ENCODE results near the gene SHE. TPM values are rescaled to one million over a fixed set of nuclear protein-coding genes. Genes with fewer than 3 reads are reported as not detected.

The SHE gene
- total and polyA plus RNA-seq, 2 experiments from 2014 or later: 2.0 to 2.7 TPM

DNA sequence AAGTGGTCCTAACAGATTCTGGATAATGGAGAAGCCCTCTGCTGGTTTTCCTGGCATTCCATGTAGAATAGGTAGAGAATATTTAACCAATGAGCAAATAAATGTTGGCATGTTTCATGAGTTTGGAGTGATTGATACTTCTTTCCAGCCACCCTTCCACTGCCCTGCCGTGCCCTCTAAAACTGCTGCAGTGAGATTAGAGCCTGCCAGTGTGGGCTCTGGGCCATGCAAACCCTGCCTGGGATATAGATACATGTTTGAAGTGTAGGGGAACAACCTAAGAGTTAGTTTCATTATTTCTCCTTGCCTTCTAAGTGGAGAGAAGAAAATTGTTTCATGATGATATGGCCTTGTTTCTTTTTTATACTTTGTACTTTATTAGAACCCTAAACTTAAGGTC, 45.8 kb upstream of the SHE start:
- TF ChIP-seq, protein P1, sequence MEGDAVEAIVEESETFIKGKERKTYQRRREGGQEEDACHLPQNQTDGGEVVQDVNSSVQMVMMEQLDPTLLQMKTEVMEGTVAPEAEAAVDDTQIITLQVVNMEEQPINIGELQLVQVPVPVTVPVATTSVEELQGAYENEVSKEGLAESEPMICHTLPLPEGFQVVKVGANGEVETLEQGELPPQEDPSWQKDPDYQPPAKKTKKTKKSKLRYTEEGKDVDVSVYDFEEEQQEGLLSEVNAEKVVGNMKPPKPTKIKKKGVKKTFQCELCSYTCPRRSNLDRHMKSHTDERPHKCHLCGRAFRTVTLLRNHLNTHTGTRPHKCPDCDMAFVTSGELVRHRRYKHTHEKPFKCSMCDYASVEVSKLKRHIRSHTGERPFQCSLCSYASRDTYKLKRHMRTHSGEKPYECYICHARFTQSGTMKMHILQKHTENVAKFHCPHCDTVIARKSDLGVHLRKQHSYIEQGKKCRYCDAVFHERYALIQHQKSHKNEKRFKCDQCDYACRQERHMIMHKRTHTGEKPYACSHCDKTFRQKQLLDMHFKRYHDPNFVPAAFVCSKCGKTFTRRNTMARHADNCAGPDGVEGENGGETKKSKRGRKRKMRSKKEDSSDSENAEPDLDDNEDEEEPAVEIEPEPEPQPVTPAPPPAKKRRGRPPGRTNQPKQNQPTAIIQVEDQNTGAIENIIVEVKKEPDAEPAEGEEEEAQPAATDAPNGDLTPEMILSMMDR (IDR thresholded peaks at IDR 0.05; ENCODE audit: low read depth, low read length): no peak

DNA sequence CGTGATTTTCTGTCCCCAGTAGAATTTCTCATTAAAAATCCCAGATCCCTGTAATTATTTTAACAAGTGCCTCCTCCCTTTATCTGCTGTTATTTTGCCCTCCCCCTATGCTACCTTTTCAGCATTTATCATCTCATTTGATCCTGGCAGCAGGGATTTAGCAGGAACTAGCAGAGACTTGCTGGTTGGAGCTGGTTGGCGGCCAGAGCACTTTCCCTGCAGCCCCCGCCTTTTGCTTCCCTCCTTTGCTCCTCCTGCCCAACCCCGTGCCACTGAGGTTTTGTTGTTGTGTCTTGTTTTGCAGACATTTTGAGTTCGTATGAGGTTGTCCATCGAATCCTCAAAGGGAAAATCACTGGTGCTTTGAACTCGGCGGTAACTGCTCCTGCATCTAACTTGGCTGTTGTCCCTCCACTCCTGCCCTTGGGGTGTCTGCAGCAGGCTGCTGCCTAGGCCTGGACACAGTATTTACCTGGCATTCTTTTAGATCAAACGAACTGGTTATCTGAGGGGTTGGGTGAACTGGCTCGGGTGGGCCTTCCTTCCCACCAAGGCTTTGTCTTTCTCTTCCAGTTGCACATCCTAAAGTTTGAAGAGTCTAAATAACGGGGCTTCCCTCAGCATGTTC, 45.0 kb upstream of the SHE start:
- peaks cover 27% of the 10 kb centered on the region for H3K36me3 ChIP-seq
- H3K4me1 ChIP-seq (ENCODE audit: low read depth): no peaks in the 10 kb centered on the region
- peaks cover 8% of the 10 kb centered on the region for H3K27me3 ChIP-seq
- H3K4me3 ChIP-seq: no peak overlapping the region
- H3K27ac ChIP-seq: no peak overlapping the region
- TF ChIP-seq, protein P1 (IDR thresholded peaks at IDR 0.05; ENCODE audit: low read depth, low read length): no peak
- no peaks in the 10 kb centered on the region for H3K9me3 ChIP-seq (ENCODE audit: low read depth)
- DNase-seq (ENCODE audit: low read depth in 1 of 2, low spot score in 1 of 2): no peak

More for the DNA sequence above, 45.8 kb upstream of the SHE start:
- no peak overlapping the region for H3K4me3 ChIP-seq
- H3K27me3 ChIP-seq: peaks cover 4% of the 10 kb centered on the region
- H3K27ac ChIP-seq: no peak overlapping the region
- H3K9me3 ChIP-seq (ENCODE audit: low read depth): no peaks in the 10 kb centered on the region
- DNase-seq (ENCODE audit: low read depth in 1 of 2, low spot score in 1 of 2): no peak
- peaks cover 35% of the 10 kb centered on the region for H3K36me3 ChIP-seq
- H3K4me1 ChIP-seq (ENCODE audit: low read depth): no peaks in the 10 kb centered on the region

DNA sequence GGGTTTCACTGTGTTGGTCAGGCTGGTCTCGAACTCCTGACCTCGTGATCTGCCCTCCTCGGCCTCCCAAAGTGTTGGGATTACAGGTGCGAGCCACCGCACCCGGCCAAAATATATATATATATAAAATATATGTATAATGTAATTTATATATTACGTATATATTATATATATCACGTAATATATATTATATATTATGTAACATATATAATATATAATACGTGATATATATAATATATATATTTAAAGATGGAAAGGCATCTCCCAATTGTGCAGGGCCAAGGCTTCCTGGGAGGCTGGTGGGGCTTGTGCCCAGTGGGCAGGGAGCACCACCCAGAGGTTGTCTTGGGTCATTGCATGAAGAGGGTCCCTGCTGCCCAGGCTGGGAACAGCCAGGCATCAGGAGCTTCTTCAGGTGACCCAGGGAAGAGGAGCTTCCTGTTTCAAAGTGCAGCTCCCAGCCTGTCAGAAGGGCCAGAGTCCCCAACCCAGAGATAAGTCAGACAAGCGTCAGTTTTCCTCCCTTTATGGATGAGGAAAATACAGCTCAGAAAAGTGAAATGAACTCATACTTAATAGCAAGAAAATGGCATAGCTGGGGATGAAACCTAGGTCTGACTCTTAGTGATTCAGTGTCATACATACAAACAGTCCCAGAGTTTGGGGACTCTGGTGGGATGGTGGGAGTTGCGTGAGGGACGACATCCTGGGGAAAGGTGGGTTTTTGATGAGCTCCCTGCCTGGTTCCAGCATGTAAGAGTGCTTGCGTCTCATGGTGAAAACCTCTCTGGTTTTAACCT, 44.3 kb upstream of the SHE start:
- no peaks in the 10 kb centered on the region for H3K4me1 ChIP-seq (ENCODE audit: low read depth)
- TF ChIP-seq, protein P1 (IDR thresholded peaks at IDR 0.05; ENCODE audit: low read depth, low read length): peak; percentile 80
- peaks cover 23% of the 10 kb centered on the region for H3K36me3 ChIP-seq
- no peak overlapping the region for H3K4me3 ChIP-seq
- peaks cover 13% of the 10 kb centered on the region for H3K27me3 ChIP-seq
- DNase-seq (ENCODE audit: low read depth in 1 of 2, low spot score in 1 of 2): peak; percentile 76 to 80
- no peaks in the 10 kb centered on the region for H3K9me3 ChIP-seq (ENCODE audit: low read depth)
- H3K27ac ChIP-seq: no peak overlapping the region

DNA sequence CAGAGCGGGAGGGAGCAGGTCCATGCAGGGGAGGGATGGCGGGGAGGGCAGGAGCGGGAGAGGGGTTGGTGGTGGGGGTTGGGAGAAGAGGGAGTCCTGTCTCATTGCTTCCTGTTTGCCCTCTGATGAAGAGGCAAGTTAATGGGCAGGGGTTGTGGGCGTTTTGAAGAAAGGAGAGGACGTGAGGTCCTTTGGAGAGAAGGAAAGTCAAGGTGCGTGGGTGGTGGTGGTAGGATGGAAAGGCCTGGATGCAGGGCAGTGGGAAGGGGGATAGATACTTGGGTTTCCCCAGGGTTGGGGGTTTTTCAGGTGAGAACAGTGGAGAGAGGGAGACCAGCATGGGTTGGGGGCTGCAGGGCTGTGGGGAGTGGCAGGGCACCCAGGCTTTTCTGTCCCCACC, 39.0 kb upstream of the SHE start:
- TF ChIP-seq, protein P1 (IDR thresholded peaks at IDR 0.05; ENCODE audit: low read depth, low read length): no peak

DNA sequence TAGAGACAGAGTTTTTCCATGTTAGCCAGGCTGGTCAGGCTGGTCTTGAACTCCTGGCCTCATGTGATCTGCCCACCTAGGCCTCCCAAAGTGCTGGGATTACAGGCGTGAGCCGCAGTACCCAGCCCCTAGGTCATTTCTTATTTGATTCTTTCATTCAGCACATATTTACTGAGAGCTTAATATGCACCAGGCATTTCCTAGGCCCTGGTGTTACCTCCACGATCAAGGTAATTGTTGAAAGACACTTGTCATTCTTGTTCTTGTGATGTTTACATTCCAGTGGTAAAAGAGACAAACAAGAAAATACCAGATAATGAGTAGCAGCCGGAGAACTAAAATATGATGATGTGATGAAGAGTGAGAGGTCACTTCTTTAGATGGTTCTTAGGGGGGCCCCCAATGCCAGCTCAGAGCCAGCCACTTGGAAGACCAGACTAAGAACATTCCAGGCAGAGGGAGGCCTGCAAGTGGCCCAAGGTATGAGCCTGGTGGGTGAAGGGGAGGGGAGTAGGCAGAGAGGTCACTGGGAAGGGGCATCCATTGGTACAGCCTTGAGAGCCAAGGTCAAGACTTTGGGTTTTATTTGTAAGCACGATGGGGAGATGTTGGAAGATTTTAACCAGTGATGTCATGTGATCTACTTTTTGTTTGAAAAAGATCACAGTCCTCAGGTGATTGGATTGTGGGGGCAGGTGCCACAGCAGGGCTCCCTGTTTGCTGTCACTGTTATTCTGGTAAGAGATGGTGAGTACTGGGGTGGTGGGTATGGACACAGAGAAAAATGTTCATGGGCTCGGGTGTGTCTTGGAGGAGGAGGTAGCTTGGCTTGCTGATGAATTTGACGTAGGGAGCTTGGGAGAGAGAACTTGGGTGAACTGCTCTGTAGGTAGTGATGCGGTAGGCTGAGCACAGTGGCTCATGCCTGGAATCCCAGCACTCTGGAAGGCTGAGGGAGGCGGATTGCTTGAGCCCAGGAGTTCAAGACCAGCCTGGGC, 37.6 kb upstream of the SHE start:
- no peak for DNase-seq (ENCODE audit: low read depth in 1 of 2, low spot score in 1 of 2)
- H3K27me3 ChIP-seq: peaks cover 15% of the 10 kb centered on the region
- H3K27ac ChIP-seq: no peak overlapping the region
- H3K4me1 ChIP-seq (ENCODE audit: low read depth): no peaks in the 10 kb centered on the region
- no peaks in the 10 kb centered on the region for H3K9me3 ChIP-seq (ENCODE audit: low read depth)
- TF ChIP-seq, protein P1 (IDR thresholded peaks at IDR 0.05; ENCODE audit: low read depth, low read length): no peak
- no peak overlapping the region for H3K4me3 ChIP-seq
- no peaks in the 10 kb centered on the region for H3K36me3 ChIP-seq

More for the DNA sequence above, 39.0 kb upstream of the SHE start:
- no peaks in the 10 kb centered on the region for H3K36me3 ChIP-seq
- DNase-seq (ENCODE audit: low read depth in 1 of 2, low spot score in 1 of 2): no peak
- H3K27me3 ChIP-seq: peaks cover 15% of the 10 kb centered on the region
- no peak overlapping the region for H3K4me3 ChIP-seq
- no peaks in the 10 kb centered on the region for H3K4me1 ChIP-seq (ENCODE audit: low read depth)
- no peaks in the 10 kb centered on the region for H3K9me3 ChIP-seq (ENCODE audit: low read depth)
- no peak overlapping the region for H3K27ac ChIP-seq

Data from cardiac muscle cell (in vitro differentiated cells and primary cell).